ENCODE data around the gene RIOK2. TPM values are rescaled to one million over a fixed set of nuclear protein-coding genes. Genes with fewer than 3 reads are reported as not detected.
"Not testable (repeated sequence)": the region's sequence is repeated elsewhere in the genome, so short reads cannot be mapped to it uniquely, and the experiment has no call there.

RIOK2 gene
- total RNA-seq, 1 donor from 2014 or later: 33.4 TPM

DNA sequence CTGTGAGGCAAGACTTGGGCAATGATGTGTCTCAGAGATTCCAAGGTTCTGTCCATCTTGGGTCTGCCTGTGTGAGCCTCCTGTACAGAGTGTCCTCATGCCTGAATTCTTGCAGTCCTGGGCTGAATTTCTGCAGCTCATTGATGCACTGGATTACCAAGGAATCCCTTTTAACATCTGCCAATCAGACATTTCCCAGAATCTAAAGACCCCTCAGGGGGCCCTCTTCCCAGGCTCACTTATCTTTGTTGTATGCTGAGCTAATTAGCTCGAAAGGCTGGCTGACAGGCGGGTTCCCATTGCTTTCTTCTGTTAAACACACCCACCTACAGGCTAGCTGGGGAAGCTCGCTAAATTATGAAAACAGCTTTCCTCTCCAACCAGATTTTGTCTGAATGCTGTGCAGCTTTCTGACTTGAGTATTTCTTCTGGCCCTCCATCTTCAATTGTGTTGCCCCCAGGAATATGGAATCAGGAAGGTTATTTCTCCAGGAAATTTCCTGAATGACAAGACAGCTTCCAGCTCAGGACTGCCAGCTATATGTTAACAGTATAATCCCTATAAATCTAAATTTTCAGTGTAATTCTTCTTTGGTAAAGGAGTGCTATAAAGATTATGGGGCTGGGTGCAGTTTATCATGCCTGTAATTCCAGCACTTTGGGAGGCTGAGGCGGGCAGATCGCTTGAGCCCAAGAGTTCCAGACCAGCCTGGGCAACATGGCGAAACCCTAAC is 40.4 kb downstream of the RIOK2 start, which contains the start of gene LIX1:
Gene LIX1, minus strand, starts transcription at position 91 of the 734 bp plus-strand sequence. Its CDS starts 35 bp downstream, at position 56.
- TF ChIP-seq, protein P1, sequence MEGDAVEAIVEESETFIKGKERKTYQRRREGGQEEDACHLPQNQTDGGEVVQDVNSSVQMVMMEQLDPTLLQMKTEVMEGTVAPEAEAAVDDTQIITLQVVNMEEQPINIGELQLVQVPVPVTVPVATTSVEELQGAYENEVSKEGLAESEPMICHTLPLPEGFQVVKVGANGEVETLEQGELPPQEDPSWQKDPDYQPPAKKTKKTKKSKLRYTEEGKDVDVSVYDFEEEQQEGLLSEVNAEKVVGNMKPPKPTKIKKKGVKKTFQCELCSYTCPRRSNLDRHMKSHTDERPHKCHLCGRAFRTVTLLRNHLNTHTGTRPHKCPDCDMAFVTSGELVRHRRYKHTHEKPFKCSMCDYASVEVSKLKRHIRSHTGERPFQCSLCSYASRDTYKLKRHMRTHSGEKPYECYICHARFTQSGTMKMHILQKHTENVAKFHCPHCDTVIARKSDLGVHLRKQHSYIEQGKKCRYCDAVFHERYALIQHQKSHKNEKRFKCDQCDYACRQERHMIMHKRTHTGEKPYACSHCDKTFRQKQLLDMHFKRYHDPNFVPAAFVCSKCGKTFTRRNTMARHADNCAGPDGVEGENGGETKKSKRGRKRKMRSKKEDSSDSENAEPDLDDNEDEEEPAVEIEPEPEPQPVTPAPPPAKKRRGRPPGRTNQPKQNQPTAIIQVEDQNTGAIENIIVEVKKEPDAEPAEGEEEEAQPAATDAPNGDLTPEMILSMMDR (conservative IDR thresholded peaks at IDR 0.05): peak; percentile 72
- Mint-ChIP-seq H3K27me3 (ENCODE audit: low read depth) (no peaks in the 10 kb centered on the region), H3K4me1 (peaks cover 44% of the 10 kb centered on the region), H3K9me3 (no peaks in the 10 kb centered on the region), H3K36me3 (ENCODE audit: low read depth) (no peaks in the 10 kb centered on the region), H3K27ac (ENCODE audit: unreplicated experiment) (peak within 1 kb of the TSS; percentile 83), H3K4me3 (peak within 1 kb of the TSS; percentile 74)
- DNase-seq (ENCODE audit: low read depth, low spot score): peak; percentile 41

DNA sequence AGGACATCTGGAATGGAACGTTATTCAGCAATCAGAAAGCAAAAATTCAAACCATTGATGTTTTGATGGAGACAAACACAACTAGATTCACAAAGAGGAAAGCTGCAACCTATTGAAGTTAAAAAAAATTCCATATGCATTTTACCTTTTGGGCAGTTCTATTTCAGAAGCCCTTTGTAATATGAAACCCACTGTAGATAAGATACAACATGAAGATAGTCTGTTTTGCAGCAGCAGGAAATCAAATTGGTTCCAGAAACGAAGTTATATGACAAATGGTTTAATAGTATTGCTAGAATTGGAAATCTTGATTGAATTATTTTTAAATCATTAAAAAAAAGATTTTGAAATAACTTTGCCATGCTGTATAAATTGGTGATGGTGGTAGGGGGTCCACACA is 41.5 kb downstream of the RIOK2 start:
- H3K4me1 Mint-ChIP-seq: peaks cover 47% of the 10 kb centered on the region
- no peaks in the 10 kb centered on the region for H3K36me3 Mint-ChIP-seq (ENCODE audit: low read depth)
- DNase-seq (ENCODE audit: low read depth, low spot score): no peak
- TF ChIP-seq, protein P1 (conservative IDR thresholded peaks at IDR 0.05): no peak
- no peaks in the 10 kb centered on the region for H3K27me3 Mint-ChIP-seq (ENCODE audit: low read depth)
- peak overlapping the region; percentile 74 for H3K4me3 Mint-ChIP-seq
- H3K27ac Mint-ChIP-seq (ENCODE audit: unreplicated experiment): peak overlapping the region; percentile 2
- H3K9me3 Mint-ChIP-seq: no peaks in the 10 kb centered on the region

DNA sequence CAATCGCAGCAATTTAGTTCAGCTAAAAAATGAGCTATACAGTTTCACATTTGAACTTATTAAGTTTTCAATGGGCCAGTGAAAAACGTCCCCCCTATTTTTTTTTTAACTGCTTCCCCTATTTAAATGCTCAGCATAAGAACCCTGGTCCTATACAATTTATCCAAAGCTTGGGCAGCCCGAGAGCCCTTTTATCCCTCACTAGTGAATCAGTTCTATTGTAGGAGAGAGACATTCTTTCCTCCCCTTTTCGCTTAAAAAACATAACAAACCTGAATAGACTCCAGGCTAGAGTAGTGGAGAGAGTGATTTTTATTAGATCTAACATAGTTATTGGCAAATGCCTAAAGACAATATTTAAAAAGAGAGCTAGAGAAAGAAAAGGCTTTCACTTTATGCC is 42.0 kb downstream of the RIOK2 start:
- Mint-ChIP-seq H3K4me3 (peak overlapping the region; percentile 74), H3K4me1 (peaks cover 48% of the 10 kb centered on the region), H3K36me3 (ENCODE audit: low read depth) (no peaks in the 10 kb centered on the region), H3K9me3 (no peaks in the 10 kb centered on the region), H3K27me3 (ENCODE audit: low read depth) (no peaks in the 10 kb centered on the region), H3K27ac (ENCODE audit: unreplicated experiment) (no peak overlapping the region)
- DNase-seq (ENCODE audit: low read depth, low spot score): no peak
- TF ChIP-seq, protein P1 (conservative IDR thresholded peaks at IDR 0.05): no peak

DNA sequence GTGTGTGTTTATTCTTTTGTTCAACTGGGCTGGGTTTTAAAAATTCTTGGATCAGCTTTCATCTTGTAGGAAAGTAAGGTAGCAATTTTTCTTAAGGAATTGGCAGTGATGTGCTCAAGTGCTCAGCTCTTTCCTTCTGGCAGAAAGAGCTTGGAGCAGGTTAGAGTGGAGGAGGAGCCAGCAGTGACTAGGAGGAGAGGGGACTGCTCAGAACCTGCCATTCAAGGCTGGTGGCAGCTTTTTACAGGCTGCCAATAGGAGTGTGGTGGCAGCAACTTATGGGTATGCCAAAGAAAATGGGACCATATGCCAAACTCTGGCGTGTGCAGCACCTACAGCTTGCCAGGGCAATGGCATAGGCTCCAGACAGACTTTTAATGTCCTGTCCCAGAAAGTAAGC is 42.8 kb downstream of the RIOK2 start:
- not testable (repeated sequence) for DNase-seq (ENCODE audit: low read depth, low spot score); H3K27me3 Mint-ChIP-seq (ENCODE audit: low read depth); H3K36me3 Mint-ChIP-seq (ENCODE audit: low read depth); H3K27ac Mint-ChIP-seq (ENCODE audit: unreplicated experiment); H3K9me3 Mint-ChIP-seq
- H3K4me1 Mint-ChIP-seq: peaks cover 52% of the 10 kb centered on the region
- peak overlapping the region; percentile 74 for H3K4me3 Mint-ChIP-seq

DNA sequence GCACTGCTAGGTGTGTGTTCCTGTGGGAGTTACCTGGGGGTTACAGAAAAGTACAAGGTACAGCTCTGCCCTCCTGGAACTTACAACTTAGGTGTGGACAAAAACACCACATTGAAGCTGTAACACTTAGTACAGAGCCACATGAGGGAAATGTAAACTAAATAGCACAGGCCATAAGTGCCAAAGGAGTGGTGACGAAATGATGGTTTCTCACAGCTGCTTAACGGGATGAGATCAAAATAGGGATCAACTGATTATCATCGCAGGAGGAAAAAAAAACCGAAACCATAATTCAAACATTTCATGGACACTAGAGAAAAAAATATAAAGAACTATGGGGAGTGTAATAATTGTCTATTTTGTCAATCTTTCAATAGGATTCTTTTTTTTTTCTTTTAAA is 46.6 kb downstream of the RIOK2 start:
- peaks cover 50% of the 10 kb centered on the region for H3K4me1 Mint-ChIP-seq
- no peaks in the 10 kb centered on the region for H3K27me3 Mint-ChIP-seq (ENCODE audit: low read depth)
- peaks cover 3% of the 10 kb centered on the region for H3K36me3 Mint-ChIP-seq (ENCODE audit: low read depth)
- no peak overlapping the region for H3K27ac Mint-ChIP-seq (ENCODE audit: unreplicated experiment)
- H3K9me3 Mint-ChIP-seq: no peaks in the 10 kb centered on the region
- H3K4me3 Mint-ChIP-seq: no peak overlapping the region
- TF ChIP-seq, protein P1 (conservative IDR thresholded peaks at IDR 0.05): no peak
- no peak for DNase-seq (ENCODE audit: low read depth, low spot score)

DNA sequence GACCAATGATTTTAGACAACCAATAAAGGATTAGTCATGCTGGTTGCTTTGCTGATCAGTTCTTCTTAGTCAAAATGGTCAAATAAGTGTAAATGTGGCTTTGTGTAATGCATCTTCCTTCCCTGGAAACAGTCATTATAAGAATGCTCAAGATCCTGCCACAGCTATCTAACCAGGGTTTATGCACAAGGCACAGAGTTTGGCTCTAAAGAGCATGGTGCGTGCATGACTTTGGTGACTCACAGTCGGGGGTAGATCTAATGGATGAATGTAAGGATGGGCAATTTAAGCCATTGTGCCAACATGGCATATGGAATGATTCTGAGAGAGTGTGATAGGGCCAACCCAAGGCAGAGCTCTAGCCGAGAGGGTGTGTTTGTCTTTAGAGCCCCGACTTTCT is 47.2 kb downstream of the RIOK2 start:
- Mint-ChIP-seq H3K36me3 (ENCODE audit: low read depth) (peaks cover 3% of the 10 kb centered on the region), H3K27me3 (ENCODE audit: low read depth) (no peaks in the 10 kb centered on the region), H3K4me1 (peaks cover 48% of the 10 kb centered on the region), H3K27ac (ENCODE audit: unreplicated experiment) (no peak overlapping the region), H3K9me3 (no peaks in the 10 kb centered on the region), H3K4me3 (no peak overlapping the region)
- DNase-seq (ENCODE audit: low read depth, low spot score): no peak
- TF ChIP-seq, protein P1 (conservative IDR thresholded peaks at IDR 0.05): no peak
